ENCODE measurements around the gene EXOSC6.
"Not testable (repeated sequence)": the region's sequence is repeated elsewhere in the genome, so short reads cannot be mapped to it uniquely, and the experiment has no call there.

Gene EXOSC6

DNA sequence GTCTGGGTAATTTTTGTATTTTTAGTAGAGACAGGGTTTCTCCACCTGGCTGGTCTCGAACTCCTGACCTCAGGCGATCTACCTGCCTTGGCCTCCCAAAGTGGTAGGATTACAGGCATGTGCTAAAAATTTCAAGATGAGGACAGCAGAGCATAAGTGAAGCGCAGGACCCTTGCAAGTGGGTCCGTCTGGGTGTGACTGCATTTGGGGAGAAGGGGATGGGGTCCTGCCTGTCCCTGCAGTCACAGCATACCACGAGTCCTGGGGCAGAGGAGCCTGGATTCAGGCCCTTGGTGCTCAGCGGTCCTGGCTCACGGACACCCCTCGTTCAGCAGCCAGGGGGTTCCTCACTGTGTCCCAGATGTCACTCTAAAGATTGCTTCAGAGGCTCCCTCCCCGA, 53.5 kb downstream of the EXOSC6 start:
- not testable (repeated sequence) for DNase-seq

DNA sequence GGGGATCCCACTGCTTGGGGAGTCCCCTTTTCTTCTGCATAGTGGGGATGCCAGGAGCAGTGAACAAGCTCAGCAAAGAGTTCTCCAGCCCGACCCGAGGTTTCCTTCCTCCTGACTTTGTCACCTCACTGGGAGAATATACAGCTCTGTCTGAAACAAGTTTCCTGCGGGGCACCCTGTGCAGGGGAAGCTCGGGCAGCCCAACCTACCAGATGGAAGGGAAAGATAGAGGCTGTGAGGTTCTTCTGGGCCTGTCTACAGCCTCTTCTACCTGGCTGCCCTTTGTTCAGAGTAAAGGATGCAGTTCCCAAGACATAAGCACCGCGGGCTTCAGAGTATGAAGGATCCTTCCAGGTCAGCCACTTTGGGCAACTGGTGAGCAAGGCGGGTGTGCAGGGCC, 54.1 kb downstream of the EXOSC6 start:
- DNase-seq: not testable (repeated sequence)

Data from T1000 (cell line).